ENCODE results near the gene SLCO4A1.

DNA sequence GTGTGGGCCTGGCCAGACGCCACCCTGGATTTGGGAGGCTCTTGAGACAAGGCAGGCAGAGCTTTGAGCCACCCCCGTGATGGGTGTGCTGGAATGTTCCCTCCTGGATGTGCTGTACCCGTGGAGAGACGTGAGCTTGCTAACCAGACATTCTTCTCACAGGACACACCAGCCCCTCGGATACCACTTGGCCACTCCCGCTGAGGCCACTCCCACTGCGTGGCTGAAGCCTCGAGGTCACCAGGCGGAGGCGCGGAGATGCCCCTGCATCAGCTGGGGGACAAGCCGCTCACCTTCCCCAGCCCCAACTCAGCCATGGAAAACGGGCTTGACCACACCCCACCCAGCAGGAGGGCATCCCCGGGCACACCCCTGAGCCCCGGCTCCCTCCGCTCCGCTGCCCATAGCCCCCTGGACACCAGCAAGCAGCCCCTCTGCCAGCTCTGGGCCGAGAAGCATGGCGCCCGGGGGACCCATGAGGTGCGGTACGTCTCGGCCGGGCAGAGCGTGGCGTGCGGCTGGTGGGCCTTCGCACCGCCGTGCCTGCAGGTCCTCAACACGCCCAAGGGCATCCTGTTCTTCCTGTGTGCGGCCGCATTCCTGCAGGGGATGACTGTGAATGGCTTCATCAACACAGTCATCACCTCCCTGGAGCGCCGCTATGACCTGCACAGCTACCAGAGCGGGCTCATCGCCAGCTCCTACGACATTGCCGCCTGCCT is 14.1 kb downstream of the SLCO4A1 start:
- TF ChIP-seq, protein P1, sequence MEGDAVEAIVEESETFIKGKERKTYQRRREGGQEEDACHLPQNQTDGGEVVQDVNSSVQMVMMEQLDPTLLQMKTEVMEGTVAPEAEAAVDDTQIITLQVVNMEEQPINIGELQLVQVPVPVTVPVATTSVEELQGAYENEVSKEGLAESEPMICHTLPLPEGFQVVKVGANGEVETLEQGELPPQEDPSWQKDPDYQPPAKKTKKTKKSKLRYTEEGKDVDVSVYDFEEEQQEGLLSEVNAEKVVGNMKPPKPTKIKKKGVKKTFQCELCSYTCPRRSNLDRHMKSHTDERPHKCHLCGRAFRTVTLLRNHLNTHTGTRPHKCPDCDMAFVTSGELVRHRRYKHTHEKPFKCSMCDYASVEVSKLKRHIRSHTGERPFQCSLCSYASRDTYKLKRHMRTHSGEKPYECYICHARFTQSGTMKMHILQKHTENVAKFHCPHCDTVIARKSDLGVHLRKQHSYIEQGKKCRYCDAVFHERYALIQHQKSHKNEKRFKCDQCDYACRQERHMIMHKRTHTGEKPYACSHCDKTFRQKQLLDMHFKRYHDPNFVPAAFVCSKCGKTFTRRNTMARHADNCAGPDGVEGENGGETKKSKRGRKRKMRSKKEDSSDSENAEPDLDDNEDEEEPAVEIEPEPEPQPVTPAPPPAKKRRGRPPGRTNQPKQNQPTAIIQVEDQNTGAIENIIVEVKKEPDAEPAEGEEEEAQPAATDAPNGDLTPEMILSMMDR (IDR thresholded peaks at IDR 0.05): no peak
- TF ChIP-seq POLR2AphosphoS5 (IDR thresholded peaks at IDR 0.05): no peak
- TF ChIP-seq EP300 (IDR thresholded peaks at IDR 0.05): no peak
- TF ChIP-seq POLR2A (IDR thresholded peaks at IDR 0.05): no peak

Measured in sigmoid colon (tissue), 4 donors.